HG02798 (cell line): ENCODE data around the gene FYCO1.

Source experiments
- ATAC-seq: cut with Tn5 transposase; IDR thresholded peaks from one replicate; pipeline ENCODE4 v1.9.1; 2021; ENCODE audit warnings: mild to moderate bottlenecking; ENCODE audit not compliant: unreplicated experiment, poor library complexity

Gene FYCO1

DNA sequence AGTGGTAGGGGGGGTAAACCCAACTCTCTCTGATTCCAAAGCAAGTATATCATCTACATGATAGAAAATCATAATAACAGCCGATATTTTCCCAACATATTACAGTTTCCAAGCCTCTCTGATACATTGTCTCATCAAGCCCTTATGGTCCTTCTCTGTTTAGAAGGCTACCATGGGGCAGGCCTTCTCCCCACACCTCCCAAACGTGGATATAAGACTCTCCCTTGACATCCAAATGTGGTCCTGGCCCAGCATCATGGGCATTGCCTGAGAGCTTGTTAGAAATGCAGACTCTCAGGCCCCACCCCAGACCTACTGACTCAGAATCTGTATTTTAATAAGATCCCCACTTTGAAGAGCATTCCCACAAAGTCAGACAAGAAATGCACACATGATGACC is 127.0 kb downstream of the FYCO1 start:
- no peak for ATAC-seq

DNA sequence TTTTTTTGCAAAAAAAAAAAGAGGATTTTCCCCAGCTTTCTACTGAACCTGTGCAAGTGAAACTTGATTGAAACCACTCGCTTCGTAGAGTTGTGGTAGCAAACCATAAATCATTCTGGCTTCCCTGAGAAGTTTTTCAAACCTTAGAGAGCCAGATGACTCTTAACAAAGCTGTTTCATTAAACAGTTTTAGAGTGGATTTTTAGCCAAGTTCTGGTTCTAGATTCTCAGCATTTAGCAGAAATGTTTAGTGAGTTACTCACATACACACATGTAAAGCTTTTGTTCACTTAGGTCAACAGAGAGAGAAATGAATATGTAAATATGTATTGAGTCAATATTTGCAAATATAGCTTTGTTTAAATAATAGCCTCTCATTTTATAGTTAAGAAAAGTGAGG is 127.4 kb downstream of the FYCO1 start:
- no peak for ATAC-seq
